ENCODE results near the gene CYP3A7. TPM values are rescaled to one million over a fixed set of nuclear protein-coding genes. Genes with fewer than 3 reads are reported as not detected.

Gene CYP3A7
- polyA plus RNA-seq, 1 donor (not counting 4 experiments of a cell fraction or from before 2014, with no cell fraction given): not detected

GRCh38 chr7:99764478-99764877 is 29.5 kb upstream of the CYP3A7 start:
- H3K79me2 ChIP-seq (ENCODE audit: control insufficient read depth, insufficient read depth, low read length): no peaks in the 10 kb centered on the region
- no peak overlapping the region for H2AFZ ChIP-seq (ENCODE audit: control insufficient read depth, low read length)
- H3K9ac ChIP-seq (ENCODE audit: control insufficient read depth, extremely low read depth, insufficient read depth, low read length): no peak overlapping the region
- no peak overlapping the region for H3K4me3 ChIP-seq (ENCODE audit: control insufficient read depth in 2 of 3, extremely low read depth in 1 of 3, insufficient read depth in 2 of 3, low read depth in 1 of 3, low read length in 3 of 3)
- no peaks in the 10 kb centered on the region for H3K27me3 ChIP-seq (ENCODE audit: control insufficient read depth, extremely low read depth, insufficient read depth, low read length)
- H3K9me3 ChIP-seq (ENCODE audit: control insufficient read depth, low read depth, low read length): no peaks in the 10 kb centered on the region
- H3K9me1 ChIP-seq (ENCODE audit: control insufficient read depth, extremely low read depth, insufficient read depth, low read length): no peaks in the 10 kb centered on the region
- H3K4me2 ChIP-seq (ENCODE audit: control insufficient read depth, extremely low read depth, insufficient read depth, low read depth, low read length): no peak overlapping the region
- dilution Hi-C loops (cut with MboI; ENCODE audit: extremely low pct_ligation_motif_present, low sequenced_read_pairs): no loop called here
- TF ChIP-seq, protein P1, sequence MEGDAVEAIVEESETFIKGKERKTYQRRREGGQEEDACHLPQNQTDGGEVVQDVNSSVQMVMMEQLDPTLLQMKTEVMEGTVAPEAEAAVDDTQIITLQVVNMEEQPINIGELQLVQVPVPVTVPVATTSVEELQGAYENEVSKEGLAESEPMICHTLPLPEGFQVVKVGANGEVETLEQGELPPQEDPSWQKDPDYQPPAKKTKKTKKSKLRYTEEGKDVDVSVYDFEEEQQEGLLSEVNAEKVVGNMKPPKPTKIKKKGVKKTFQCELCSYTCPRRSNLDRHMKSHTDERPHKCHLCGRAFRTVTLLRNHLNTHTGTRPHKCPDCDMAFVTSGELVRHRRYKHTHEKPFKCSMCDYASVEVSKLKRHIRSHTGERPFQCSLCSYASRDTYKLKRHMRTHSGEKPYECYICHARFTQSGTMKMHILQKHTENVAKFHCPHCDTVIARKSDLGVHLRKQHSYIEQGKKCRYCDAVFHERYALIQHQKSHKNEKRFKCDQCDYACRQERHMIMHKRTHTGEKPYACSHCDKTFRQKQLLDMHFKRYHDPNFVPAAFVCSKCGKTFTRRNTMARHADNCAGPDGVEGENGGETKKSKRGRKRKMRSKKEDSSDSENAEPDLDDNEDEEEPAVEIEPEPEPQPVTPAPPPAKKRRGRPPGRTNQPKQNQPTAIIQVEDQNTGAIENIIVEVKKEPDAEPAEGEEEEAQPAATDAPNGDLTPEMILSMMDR (optimal IDR thresholded peaks at IDR 0.05 in 1 of 3, IDR thresholded peaks at IDR 0.05 in 1 of 3, conservative IDR thresholded peaks at IDR 0.05 in 1 of 3; ENCODE audit: extremely low read depth in 1 of 3, insufficient read depth in 2 of 3, low read length in 3 of 3): no peak
- no peak for TF ChIP-seq EZH2 (IDR thresholded peaks at IDR 0.05; ENCODE audit: low read length)
- no peaks in the 10 kb centered on the region for H3K36me3 ChIP-seq (ENCODE audit: control insufficient read depth in 2 of 2, extremely low read depth in 1 of 2, insufficient read depth in 2 of 2, low read length in 2 of 2)
- H3K4me1 ChIP-seq (ENCODE audit: control insufficient read depth, extremely low read depth, insufficient read depth, low read length): peaks cover 19% of the 10 kb centered on the region
- H4K20me1 ChIP-seq (ENCODE audit: control insufficient read depth, extremely low read depth, insufficient read depth, low read length): no peaks in the 10 kb centered on the region
- no peak overlapping the region for H3K27ac ChIP-seq (ENCODE audit: control insufficient read depth, insufficient read depth, low read length)
- DNase-seq (ENCODE audit: low read depth, low spot score) (no peak), FAIRE-seq (no peak)

GRCh38 chr7:99762680-99763327 is 27.8 kb upstream of the CYP3A7 start:
- Histone ChIP-seq H3K9me3 (ENCODE audit: control insufficient read depth, low read depth, low read length) (no peaks in the 10 kb centered on the region), H3K27me3 (ENCODE audit: control insufficient read depth, extremely low read depth, insufficient read depth, low read length) (no peaks in the 10 kb centered on the region), H3K27ac (ENCODE audit: control insufficient read depth, insufficient read depth, low read length) (peak overlapping the region; percentile 46), H3K36me3 (ENCODE audit: control insufficient read depth in 2 of 2, extremely low read depth in 1 of 2, insufficient read depth in 2 of 2, low read length in 2 of 2) (no peaks in the 10 kb centered on the region), H3K79me2 (ENCODE audit: control insufficient read depth, insufficient read depth, low read length) (no peaks in the 10 kb centered on the region), H3K9ac (ENCODE audit: control insufficient read depth, extremely low read depth, insufficient read depth, low read length) (peak overlapping the region; percentile 18), H3K4me1 (ENCODE audit: control insufficient read depth, extremely low read depth, insufficient read depth, low read length) (peaks cover 19% of the 10 kb centered on the region), H2AFZ (ENCODE audit: control insufficient read depth, low read length) (peak overlapping the region; percentile 57), H3K9me1 (ENCODE audit: control insufficient read depth, extremely low read depth, insufficient read depth, low read length) (no peaks in the 10 kb centered on the region), H3K4me2 (ENCODE audit: control insufficient read depth, extremely low read depth, insufficient read depth, low read depth, low read length) (peak overlapping the region; percentile 74), H3K4me3 (ENCODE audit: control insufficient read depth in 2 of 3, extremely low read depth in 1 of 3, insufficient read depth in 2 of 3, low read depth in 1 of 3, low read length in 3 of 3) (peak overlapping the region in 1 of 3 experiments; percentile 19), H4K20me1 (ENCODE audit: control insufficient read depth, extremely low read depth, insufficient read depth, low read length) (no peaks in the 10 kb centered on the region)
- dilution Hi-C loops (cut with MboI; ENCODE audit: extremely low pct_ligation_motif_present, low sequenced_read_pairs): no loop called here
- TF ChIP-seq EZH2 (IDR thresholded peaks at IDR 0.05; ENCODE audit: low read length): no peak
- TF ChIP-seq, protein P1 (optimal IDR thresholded peaks at IDR 0.05 in 1 of 3, IDR thresholded peaks at IDR 0.05 in 1 of 3, conservative IDR thresholded peaks at IDR 0.05 in 1 of 3; ENCODE audit: extremely low read depth in 1 of 3, insufficient read depth in 2 of 3, low read length in 3 of 3): no peak
- DNase-seq (ENCODE audit: low read depth, low spot score): no peak
- peak; percentile 90 for FAIRE-seq

All from keratinocyte (primary cell).